ENCODE results near the gene ATE1. TPM values are rescaled to one million over a fixed set of nuclear protein-coding genes. Genes with fewer than 3 reads are reported as not detected.
A peak's percentile ranks its signal among the peaks of the same experiment; 100 is the strongest.
"Not testable (repeated sequence)": the region's sequence is repeated elsewhere in the genome, so short reads cannot be mapped to it uniquely, and the experiment has no call there.

ATE1 gene
- total and polyA plus RNA-seq, 8 donors: 4.9 to 47.4 (median 9.1) TPM

- Histone ChIP-seq H3K36me3 (no peaks in the 10 kb centered on the region), H3K9me3 (no peaks in the 10 kb centered on the region), H3K27ac (no peak overlapping the region), H3K27me3 (no peaks in the 10 kb centered on the region), H3K4me1 (peaks cover 0 to 13% (median 0%) of the 10 kb centered on the region in 4 donors), H3K4me3 (no peak overlapping the region)
- TF ChIP-seq, protein P1, sequence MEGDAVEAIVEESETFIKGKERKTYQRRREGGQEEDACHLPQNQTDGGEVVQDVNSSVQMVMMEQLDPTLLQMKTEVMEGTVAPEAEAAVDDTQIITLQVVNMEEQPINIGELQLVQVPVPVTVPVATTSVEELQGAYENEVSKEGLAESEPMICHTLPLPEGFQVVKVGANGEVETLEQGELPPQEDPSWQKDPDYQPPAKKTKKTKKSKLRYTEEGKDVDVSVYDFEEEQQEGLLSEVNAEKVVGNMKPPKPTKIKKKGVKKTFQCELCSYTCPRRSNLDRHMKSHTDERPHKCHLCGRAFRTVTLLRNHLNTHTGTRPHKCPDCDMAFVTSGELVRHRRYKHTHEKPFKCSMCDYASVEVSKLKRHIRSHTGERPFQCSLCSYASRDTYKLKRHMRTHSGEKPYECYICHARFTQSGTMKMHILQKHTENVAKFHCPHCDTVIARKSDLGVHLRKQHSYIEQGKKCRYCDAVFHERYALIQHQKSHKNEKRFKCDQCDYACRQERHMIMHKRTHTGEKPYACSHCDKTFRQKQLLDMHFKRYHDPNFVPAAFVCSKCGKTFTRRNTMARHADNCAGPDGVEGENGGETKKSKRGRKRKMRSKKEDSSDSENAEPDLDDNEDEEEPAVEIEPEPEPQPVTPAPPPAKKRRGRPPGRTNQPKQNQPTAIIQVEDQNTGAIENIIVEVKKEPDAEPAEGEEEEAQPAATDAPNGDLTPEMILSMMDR (IDR thresholded peaks at IDR 0.05): no peak
- no peak for TF ChIP-seq EP300 (IDR thresholded peaks at IDR 0.05)
- TF ChIP-seq POLR2AphosphoS5 (IDR thresholded peaks at IDR 0.05): no peak
- TF ChIP-seq POLR2A (IDR thresholded peaks at IDR 0.05): no peak
- intact Hi-C loops (cut with DNase I; ENCODE audit: low total_unique reads): no loop called here
- WGBS, 5 donors: 27 to 36% (median 31%) methylated on average over 7 of the region's 7 CpGs
- DNase-seq: peak; percentile 42 to 64
Observed at GRCh38 chr10:121935702-121936101, 7.9 kb upstream of the ATE1 start.

GRCh38 chr10:121930268-121931085 lies 2.6 kb upstream of the ATE1 start:
- Histone ChIP-seq H3K4me1 (peaks cover 19 to 42% (median 26%) of the 10 kb centered on the region in 4 donors), H3K27ac (peak overlapping the region in 1 of 5 donors; percentile 6)
- H3K9me3 ChIP-seq; H3K4me3 ChIP-seq; DNase-seq; H3K36me3 ChIP-seq; intact Hi-C loops (cut with DNase I; ENCODE audit: low total_unique reads); H3K27me3 ChIP-seq: not testable (repeated sequence)
- 54 to 70% (median 60%) methylated on average over 11 of the region's 11 CpGs for WGBS, 5 donors

GRCh38 chr10:121929585-121930267 lies 1.9 kb upstream of the ATE1 start:
- not testable (repeated sequence) for H3K4me3 ChIP-seq, DNase-seq

DNA sequence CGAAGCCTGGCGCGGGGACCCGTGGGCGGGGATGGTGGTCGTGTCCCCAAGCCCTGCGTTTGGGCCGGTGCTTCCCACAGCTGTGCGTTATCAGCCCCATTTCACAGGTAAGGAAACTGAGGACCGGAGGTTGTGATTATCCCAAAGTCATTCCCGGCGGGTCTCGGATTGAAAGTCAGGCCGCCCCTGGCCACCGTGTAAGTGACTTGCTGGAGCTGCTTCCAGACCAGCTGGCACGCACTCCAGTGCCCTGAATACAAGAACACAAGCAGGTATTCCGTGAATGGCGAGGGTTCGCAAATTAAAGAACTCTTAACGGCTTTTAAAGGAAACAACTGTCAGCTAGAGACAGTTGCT lies 675 bp upstream of the ATE1 start:
- Histone ChIP-seq H3K27ac (peak overlapping the region; percentile 96 to 100 (median 99)), H3K4me1 (peaks cover 21 to 49% (median 27%) of the 10 kb centered on the region in 4 donors), H3K27me3 (no peaks in the 10 kb centered on the region), H3K36me3 (peaks cover 0 to 1% (median 0%) of the 10 kb centered on the region in 4 donors), H3K4me3 (peak overlapping the region; percentile 94 to 98 (median 98)), H3K9me3 (no peaks in the 10 kb centered on the region)
- DNase-seq: peak in 1 of 2 donors; percentile 59
- intact Hi-C loops (cut with DNase I; ENCODE audit: low total_unique reads): loop anchor here (10.0 kb wide), 1 partner anchor 46 kb away; the partner anchor contains the start of gene NSMCE4A
- TF ChIP-seq, protein P1 (IDR thresholded peaks at IDR 0.05): no peak
- TF ChIP-seq POLR2A (IDR thresholded peaks at IDR 0.05) (no peak), POLR2AphosphoS5 (IDR thresholded peaks at IDR 0.05) (no peak), EP300 (IDR thresholded peaks at IDR 0.05) (no peak)
- WGBS, 5 donors: 0 to 2% (median 1%) methylated on average over 6 to 20 of the region's 20 CpGs

More at GRCh38 chr10:121929585-121930267, 1.9 kb upstream of the ATE1 start:
- intact Hi-C loops (cut with DNase I; ENCODE audit: low total_unique reads): loop anchor here (10.0 kb wide), 1 partner anchor 45 kb away; the partner anchor contains the start of gene NSMCE4A
- Histone ChIP-seq H3K4me1 (peaks cover 21 to 47% (median 27%) of the 10 kb centered on the region in 4 donors), H3K27ac (peak overlapping the region in 1 of 5 donors; percentile 6)
- H3K9me3 ChIP-seq, H3K27me3 ChIP-seq, H3K36me3 ChIP-seq: not testable (repeated sequence)
- WGBS, 5 donors: 77 to 80% (median 78%) methylated on average over 14 of the region's 14 CpGs

- peak in 2 of 3 donors; percentile 9 to 38 for TF ChIP-seq POLR2AphosphoS5 (IDR thresholded peaks at IDR 0.05)
- no peak for TF ChIP-seq EP300 (IDR thresholded peaks at IDR 0.05)
- peak in 1 of 4 donors; percentile 34 for TF ChIP-seq POLR2A (IDR thresholded peaks at IDR 0.05)
- Histone ChIP-seq H3K4me1 (peaks cover 21 to 49% (median 27%) of the 10 kb centered on the region in 4 donors), H3K36me3 (peaks cover 0 to 9% (median 4%) of the 10 kb centered on the region in 4 donors), H3K4me3 (peak overlapping the region; percentile 94 to 98 (median 98)), H3K27ac (peak overlapping the region; percentile 96 to 100 (median 99)), H3K9me3 (no peaks in the 10 kb centered on the region), H3K27me3 (no peaks in the 10 kb centered on the region)
- WGBS, 5 donors: 0 to 1% (median 0%) methylated on average over 24 to 48 of the region's 48 CpGs
- intact Hi-C loops (cut with DNase I; ENCODE audit: low total_unique reads): loop anchor here (10.0 kb wide), 1 partner anchor 47 kb away; the partner anchor contains the start of gene NSMCE4A
- peak; percentile 59 to 81 for DNase-seq
Observed at GRCh38 chr10:121927318-121927840, 452 bp downstream of the ATE1 start.

All from stomach (tissue), 9 donors.